ENCODE results near the gene PHF21A. TPM values are rescaled to one million over a fixed set of nuclear protein-coding genes. Genes with fewer than 3 reads are reported as not detected.
"Not testable (repeated sequence)": the region's sequence is repeated elsewhere in the genome, so short reads cannot be mapped to it uniquely, and the experiment has no call there.

Gene PHF21A
- total RNA-seq, 1 donor from 2014 or later, result 69.3 TPM

DNA sequence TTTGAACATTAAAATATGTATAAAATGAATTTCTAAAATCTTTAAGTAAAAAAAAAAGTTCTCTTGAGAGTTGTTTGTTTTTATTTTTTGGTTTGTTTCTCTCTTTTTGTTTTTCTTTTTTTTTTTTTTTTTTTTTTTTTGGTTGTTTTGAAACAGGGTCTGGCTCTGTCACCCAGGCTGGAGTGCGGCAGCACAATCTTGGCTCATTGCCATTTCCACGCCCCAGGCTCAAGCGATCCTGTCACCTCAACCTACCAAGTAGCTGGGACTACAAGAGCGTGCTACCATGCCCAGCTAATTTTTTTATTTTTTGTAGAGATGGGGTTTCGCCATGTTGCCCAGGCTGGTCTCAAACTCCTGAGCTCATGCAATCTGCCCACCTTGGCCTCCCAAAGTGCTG is 139.4 kb downstream of the PHF21A start:
- H3K27me3 ChIP-seq (ENCODE audit: insufficient read depth, low read length); H3K27me3 Mint-ChIP-seq (ENCODE audit: low read depth, unreplicated experiment); DNase-seq (ENCODE audit: low read depth); H3K36me3 Mint-ChIP-seq (ENCODE audit: low read depth, unreplicated experiment); H3K4me3 ChIP-seq (ENCODE audit: insufficient read depth, low read depth, low read length); H3K4me3 Mint-ChIP-seq (ENCODE audit: unreplicated experiment); H3K27ac ChIP-seq (ENCODE audit: low read depth, low read length); H2AFZ ChIP-seq (ENCODE audit: low read depth, low read length); H4K20me1 ChIP-seq (ENCODE audit: insufficient read depth, low read length); H3K9me3 Mint-ChIP-seq (ENCODE audit: unreplicated experiment); H3K9me3 ChIP-seq (ENCODE audit: insufficient read depth, low read depth, low read length); H3K4me2 ChIP-seq (ENCODE audit: low read length); H3K36me3 ChIP-seq (ENCODE audit: insufficient read depth, low read length); FAIRE-seq; H3K27ac Mint-ChIP-seq (ENCODE audit: unreplicated experiment); H3K9ac ChIP-seq (ENCODE audit: low read length): not testable (repeated sequence)
- Histone ChIP-seq H3K4me1 (ENCODE audit: insufficient read depth, low read length) (peaks cover 14% of the 10 kb centered on the region), H3K79me2 (ENCODE audit: insufficient read depth, low read length) (peaks cover 15% of the 10 kb centered on the region)
- peaks cover 30% of the 10 kb centered on the region for H3K4me1 Mint-ChIP-seq (ENCODE audit: low read depth, unreplicated experiment)

- no peaks in the 10 kb centered on the region for H3K27me3 ChIP-seq (ENCODE audit: insufficient read depth, low read length)
- H3K4me1 ChIP-seq (ENCODE audit: insufficient read depth, low read length), result no peaks in the 10 kb centered on the region
- no peak for TF ChIP-seq EZH2 (IDR thresholded peaks at IDR 0.05; ENCODE audit: insufficient read depth, low read length)
- H3K9me3 ChIP-seq (ENCODE audit: insufficient read depth, low read depth, low read length), result no peaks in the 10 kb centered on the region
- no peak overlapping the region for H3K4me3 Mint-ChIP-seq (ENCODE audit: unreplicated experiment)
- no peak overlapping the region for H2AFZ ChIP-seq (ENCODE audit: low read depth, low read length)
- H3K36me3 ChIP-seq (ENCODE audit: insufficient read depth, low read length), result peaks cover 11% of the 10 kb centered on the region
- H4K20me1 ChIP-seq (ENCODE audit: insufficient read depth, low read length), result no peaks in the 10 kb centered on the region
- H3K4me2 ChIP-seq (ENCODE audit: low read length), result no peak overlapping the region
- no peaks in the 10 kb centered on the region for H3K27me3 Mint-ChIP-seq (ENCODE audit: low read depth, unreplicated experiment)
- H3K79me2 ChIP-seq (ENCODE audit: insufficient read depth, low read length), result no peaks in the 10 kb centered on the region
- no peak overlapping the region for H3K9ac ChIP-seq (ENCODE audit: low read length)
- no peak overlapping the region for H3K27ac ChIP-seq (ENCODE audit: low read depth, low read length)
- no peaks in the 10 kb centered on the region for H3K9me3 Mint-ChIP-seq (ENCODE audit: unreplicated experiment)
- FAIRE-seq (no peak), DNase-seq (ENCODE audit: low read depth) (no peak)
- H3K27ac Mint-ChIP-seq (ENCODE audit: unreplicated experiment), result no peak overlapping the region
- peaks cover 6% of the 10 kb centered on the region for H3K4me1 Mint-ChIP-seq (ENCODE audit: low read depth, unreplicated experiment)
- H3K36me3 Mint-ChIP-seq (ENCODE audit: low read depth, unreplicated experiment), result peaks cover 6% of the 10 kb centered on the region
- H3K4me3 ChIP-seq (ENCODE audit: insufficient read depth, low read depth, low read length), result no peak overlapping the region
Measured at GRCh38 chr11:45974806-45975205, 146.4 kb downstream of the PHF21A start.

- Histone ChIP-seq H4K20me1 (ENCODE audit: insufficient read depth, low read length) (no peaks in the 10 kb centered on the region), H3K27me3 (ENCODE audit: insufficient read depth, low read length) (no peaks in the 10 kb centered on the region), H3K36me3 (ENCODE audit: insufficient read depth, low read length) (peaks cover 11% of the 10 kb centered on the region), H2AFZ (ENCODE audit: low read depth, low read length) (no peak overlapping the region), H3K4me2 (ENCODE audit: low read length) (no peak overlapping the region), H3K4me3 (ENCODE audit: insufficient read depth, low read depth, low read length) (no peak overlapping the region), H3K9me3 (ENCODE audit: insufficient read depth, low read depth, low read length) (no peaks in the 10 kb centered on the region), H3K4me1 (ENCODE audit: insufficient read depth, low read length) (no peaks in the 10 kb centered on the region), H3K79me2 (ENCODE audit: insufficient read depth, low read length) (no peaks in the 10 kb centered on the region), H3K27ac (ENCODE audit: low read depth, low read length) (no peak overlapping the region), H3K9ac (ENCODE audit: low read length) (no peak overlapping the region)
- FAIRE-seq (no peak), DNase-seq (ENCODE audit: low read depth) (no peak)
- Mint-ChIP-seq H3K9me3 (ENCODE audit: unreplicated experiment) (no peaks in the 10 kb centered on the region), H3K4me1 (ENCODE audit: low read depth, unreplicated experiment) (peaks cover 9% of the 10 kb centered on the region), H3K4me3 (ENCODE audit: unreplicated experiment) (no peak overlapping the region), H3K36me3 (ENCODE audit: low read depth, unreplicated experiment) (peaks cover 8% of the 10 kb centered on the region), H3K27ac (ENCODE audit: unreplicated experiment) (no peak overlapping the region), H3K27me3 (ENCODE audit: low read depth, unreplicated experiment) (no peaks in the 10 kb centered on the region)
- TF ChIP-seq EZH2 (IDR thresholded peaks at IDR 0.05; ENCODE audit: insufficient read depth, low read length), result no peak
Measured at GRCh38 chr11:45973601-45974000, 147.7 kb downstream of the PHF21A start.

DNA sequence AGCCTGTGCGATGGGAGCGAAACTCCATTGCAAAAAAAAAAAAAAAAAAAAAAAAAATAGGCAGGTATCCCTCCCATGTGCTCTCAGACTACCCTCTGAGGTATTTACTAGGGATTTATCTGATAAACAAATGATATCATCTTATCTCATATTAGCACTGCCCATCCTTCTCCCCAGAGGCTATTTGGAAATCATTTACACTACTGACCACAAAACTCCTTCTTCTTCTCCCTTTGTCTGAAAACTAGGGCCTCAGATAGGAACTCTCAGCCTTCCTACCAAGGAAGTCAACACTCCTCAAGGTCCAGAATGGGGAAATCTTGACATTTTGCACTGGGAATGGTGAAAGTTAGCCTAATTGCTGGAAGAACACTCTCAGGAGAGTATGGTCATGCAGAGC is 152.4 kb downstream of the PHF21A start:
- DNase-seq (ENCODE audit: low read depth) (no peak), FAIRE-seq (no peak)
- Mint-ChIP-seq H3K4me3 (ENCODE audit: unreplicated experiment) (no peak overlapping the region), H3K4me1 (ENCODE audit: low read depth, unreplicated experiment) (peaks cover 12% of the 10 kb centered on the region), H3K27ac (ENCODE audit: unreplicated experiment) (no peak overlapping the region), H3K9me3 (ENCODE audit: unreplicated experiment) (no peaks in the 10 kb centered on the region), H3K27me3 (ENCODE audit: low read depth, unreplicated experiment) (no peaks in the 10 kb centered on the region), H3K36me3 (ENCODE audit: low read depth, unreplicated experiment) (peaks cover 11% of the 10 kb centered on the region)
- Histone ChIP-seq H3K27ac (ENCODE audit: low read depth, low read length) (no peak overlapping the region), H3K4me2 (ENCODE audit: low read length) (no peak overlapping the region), H3K9me3 (ENCODE audit: insufficient read depth, low read depth, low read length) (no peaks in the 10 kb centered on the region), H2AFZ (ENCODE audit: low read depth, low read length) (no peak overlapping the region), H3K4me3 (ENCODE audit: insufficient read depth, low read depth, low read length) (no peak overlapping the region), H4K20me1 (ENCODE audit: insufficient read depth, low read length) (no peaks in the 10 kb centered on the region), H3K79me2 (ENCODE audit: insufficient read depth, low read length) (no peaks in the 10 kb centered on the region), H3K9ac (ENCODE audit: low read length) (no peak overlapping the region), H3K27me3 (ENCODE audit: insufficient read depth, low read length) (no peaks in the 10 kb centered on the region), H3K4me1 (ENCODE audit: insufficient read depth, low read length) (no peaks in the 10 kb centered on the region), H3K36me3 (ENCODE audit: insufficient read depth, low read length) (peaks cover 20% of the 10 kb centered on the region)
- no peak for TF ChIP-seq EZH2 (IDR thresholded peaks at IDR 0.05; ENCODE audit: insufficient read depth, low read length)
- TF ChIP-seq, protein P1, sequence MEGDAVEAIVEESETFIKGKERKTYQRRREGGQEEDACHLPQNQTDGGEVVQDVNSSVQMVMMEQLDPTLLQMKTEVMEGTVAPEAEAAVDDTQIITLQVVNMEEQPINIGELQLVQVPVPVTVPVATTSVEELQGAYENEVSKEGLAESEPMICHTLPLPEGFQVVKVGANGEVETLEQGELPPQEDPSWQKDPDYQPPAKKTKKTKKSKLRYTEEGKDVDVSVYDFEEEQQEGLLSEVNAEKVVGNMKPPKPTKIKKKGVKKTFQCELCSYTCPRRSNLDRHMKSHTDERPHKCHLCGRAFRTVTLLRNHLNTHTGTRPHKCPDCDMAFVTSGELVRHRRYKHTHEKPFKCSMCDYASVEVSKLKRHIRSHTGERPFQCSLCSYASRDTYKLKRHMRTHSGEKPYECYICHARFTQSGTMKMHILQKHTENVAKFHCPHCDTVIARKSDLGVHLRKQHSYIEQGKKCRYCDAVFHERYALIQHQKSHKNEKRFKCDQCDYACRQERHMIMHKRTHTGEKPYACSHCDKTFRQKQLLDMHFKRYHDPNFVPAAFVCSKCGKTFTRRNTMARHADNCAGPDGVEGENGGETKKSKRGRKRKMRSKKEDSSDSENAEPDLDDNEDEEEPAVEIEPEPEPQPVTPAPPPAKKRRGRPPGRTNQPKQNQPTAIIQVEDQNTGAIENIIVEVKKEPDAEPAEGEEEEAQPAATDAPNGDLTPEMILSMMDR (IDR thresholded peaks at IDR 0.05; ENCODE audit: insufficient read depth, low read depth, low read length), result no peak

Data from astrocyte (in vitro differentiated cells and primary cell).